ENCODE data around the gene HSPA12A.

- TF ChIP-seq CTCF (IDR thresholded peaks at IDR 0.05) = no peak
- TF ChIP-seq POLR2AphosphoS5 (IDR thresholded peaks at IDR 0.05) = no peak
Observed at GRCh38 chr10:116706281-116706680, 36.1 kb downstream of the HSPA12A start.

Data from prostate gland (tissue), 2 donors.